ENCODE measurements around the gene SMPX.

DNA sequence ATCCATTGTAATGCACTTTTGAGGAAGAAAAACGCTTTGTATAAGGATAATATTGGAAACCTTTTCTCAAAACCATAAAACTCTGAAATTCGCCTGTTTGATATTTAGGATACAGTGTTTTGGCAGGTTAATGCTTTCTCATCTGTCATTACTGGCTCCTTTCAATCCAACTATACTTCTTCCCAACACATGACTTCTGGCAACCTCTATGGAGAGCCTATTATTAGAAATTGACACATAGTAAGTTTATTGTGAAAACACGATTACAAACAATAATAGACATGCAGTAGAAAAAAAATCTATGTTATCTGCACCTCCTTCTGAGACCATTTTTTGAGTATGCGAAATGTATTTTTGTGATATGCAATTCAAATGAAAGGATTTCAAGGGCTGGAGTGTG lies 95.2 kb downstream of the SMPX start:
- TF ChIP-seq, protein P1, sequence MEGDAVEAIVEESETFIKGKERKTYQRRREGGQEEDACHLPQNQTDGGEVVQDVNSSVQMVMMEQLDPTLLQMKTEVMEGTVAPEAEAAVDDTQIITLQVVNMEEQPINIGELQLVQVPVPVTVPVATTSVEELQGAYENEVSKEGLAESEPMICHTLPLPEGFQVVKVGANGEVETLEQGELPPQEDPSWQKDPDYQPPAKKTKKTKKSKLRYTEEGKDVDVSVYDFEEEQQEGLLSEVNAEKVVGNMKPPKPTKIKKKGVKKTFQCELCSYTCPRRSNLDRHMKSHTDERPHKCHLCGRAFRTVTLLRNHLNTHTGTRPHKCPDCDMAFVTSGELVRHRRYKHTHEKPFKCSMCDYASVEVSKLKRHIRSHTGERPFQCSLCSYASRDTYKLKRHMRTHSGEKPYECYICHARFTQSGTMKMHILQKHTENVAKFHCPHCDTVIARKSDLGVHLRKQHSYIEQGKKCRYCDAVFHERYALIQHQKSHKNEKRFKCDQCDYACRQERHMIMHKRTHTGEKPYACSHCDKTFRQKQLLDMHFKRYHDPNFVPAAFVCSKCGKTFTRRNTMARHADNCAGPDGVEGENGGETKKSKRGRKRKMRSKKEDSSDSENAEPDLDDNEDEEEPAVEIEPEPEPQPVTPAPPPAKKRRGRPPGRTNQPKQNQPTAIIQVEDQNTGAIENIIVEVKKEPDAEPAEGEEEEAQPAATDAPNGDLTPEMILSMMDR (conservative IDR thresholded peaks at IDR 0.05; ENCODE audit: low read length), result no peak
- no peak for TF ChIP-seq EZH2phosphoT487 (IDR thresholded peaks at IDR 0.05; ENCODE audit: borderline replicate concordance, low read depth, low read length)
